Kidney capillary endothelial cell (primary cell): ENCODE data around the gene FSD1L.
"Not testable (repeated sequence)": the region's sequence is repeated elsewhere in the genome, so short reads cannot be mapped to it uniquely, and the experiment has no call there.

Experiments
- DNase-seq: peaks from one replicate; pipeline ENCODE4 v3.0.0-alpha.2; 2018; ENCODE audit warnings: low spot score

FSD1L gene

GRCh38 chr9:105484226-105484625, 36.4 kb downstream of the FSD1L start:
- DNase-seq: no peak

GRCh38 chr9:105485131-105485530, 37.3 kb downstream of the FSD1L start:
- DNase-seq: no peak

DNA sequence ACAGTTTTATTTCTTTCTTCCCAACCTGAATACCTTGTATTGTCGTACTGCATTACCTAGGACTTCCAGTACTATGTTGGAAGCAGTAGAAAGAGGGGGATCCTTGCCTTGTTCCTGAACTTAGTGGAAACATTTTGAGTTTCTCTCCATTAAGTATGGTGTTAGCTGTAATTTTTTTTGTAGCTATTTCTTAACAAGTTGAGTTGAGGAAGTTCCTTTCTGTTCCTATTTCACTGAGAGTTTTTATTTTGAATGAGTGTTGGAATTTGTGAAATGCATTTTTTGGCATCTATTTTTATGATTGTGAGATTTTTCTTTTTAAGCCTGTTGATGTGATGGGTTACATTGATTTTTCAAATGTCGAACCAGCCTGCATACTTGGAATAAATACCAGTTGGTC, 49.0 kb downstream of the FSD1L start:
- DNase-seq: no peak

DNA sequence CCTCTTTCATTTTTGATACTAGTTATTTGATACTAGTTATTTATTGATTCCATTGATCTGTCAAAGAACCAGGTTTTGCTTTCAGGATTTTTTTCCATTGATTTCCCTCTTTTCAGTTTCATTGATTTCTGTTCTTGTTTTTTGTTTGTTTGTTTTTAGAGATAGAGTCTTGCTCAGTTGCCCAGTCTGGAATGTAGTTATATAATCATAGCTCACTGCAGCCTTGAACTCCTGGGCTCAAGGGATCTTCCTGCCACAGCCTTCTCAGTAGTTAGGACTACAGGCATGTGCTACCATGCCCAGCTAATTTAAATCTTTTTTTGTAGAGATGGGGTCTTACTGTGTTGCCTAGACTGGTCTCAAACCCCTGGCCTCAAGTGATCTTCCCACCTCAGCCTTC, 49.9 kb downstream of the FSD1L start:
- no peak for DNase-seq

- no peak for DNase-seq
Measured at GRCh38 chr9:105500108-105500766, 52.4 kb downstream of the FSD1L start.

DNA sequence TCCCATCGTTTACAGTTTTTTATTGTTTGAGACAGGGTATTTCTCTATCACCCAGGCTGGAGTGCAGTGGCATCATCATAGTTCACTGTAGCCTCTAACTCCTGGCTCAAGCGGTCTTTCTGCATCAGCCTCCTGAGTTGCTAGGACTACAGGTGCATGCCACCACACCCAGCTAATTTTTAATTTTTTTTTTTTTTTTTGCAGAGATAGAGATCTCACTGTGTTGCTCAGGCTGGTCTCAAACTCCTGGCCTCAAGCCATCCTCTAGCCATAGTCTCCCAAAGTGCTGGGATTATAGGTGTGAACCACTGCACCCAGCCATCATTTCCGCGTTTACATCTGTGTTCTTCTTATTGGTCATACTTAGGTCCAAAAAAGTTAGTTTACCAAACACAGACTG, 53.6 kb downstream of the FSD1L start:
- DNase-seq: no peak

GRCh38 chr9:105502276-105502675, 54.4 kb downstream of the FSD1L start:
- DNase-seq: no peak

- no peak for DNase-seq
Measured at GRCh38 chr9:105503881-105504280, 56.0 kb downstream of the FSD1L start.

GRCh38 chr9:105507096-105507790, 59.4 kb downstream of the FSD1L start:
- DNase-seq: no peak

GRCh38 chr9:105508530-105508929, 60.7 kb downstream of the FSD1L start:
- DNase-seq: no peak

- DNase-seq: peak; percentile 7
Measured at GRCh38 chr9:105510024-105510423, 62.2 kb downstream of the FSD1L start.

DNA sequence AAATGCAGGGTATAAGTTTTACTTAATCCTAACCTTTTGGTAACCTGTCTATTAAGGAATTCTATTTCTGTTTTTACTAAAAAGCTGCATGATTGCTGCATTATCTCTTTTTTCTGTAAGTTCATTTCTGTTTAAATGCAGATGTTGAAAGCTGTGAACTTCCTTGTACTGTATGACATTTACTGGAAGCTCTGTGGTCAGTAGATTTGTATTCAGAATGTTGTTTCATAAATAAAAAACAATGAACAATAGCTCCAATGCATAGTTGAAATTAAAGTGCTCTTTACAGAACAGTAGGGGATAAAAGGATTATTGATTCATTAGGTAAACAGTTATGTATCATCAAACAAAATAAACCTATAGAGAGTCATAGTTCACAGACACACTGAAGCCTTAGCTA, 63.6 kb downstream of the FSD1L start:
- no peak for DNase-seq

GRCh38 chr9:105515811-105516413, 68.1 kb downstream of the FSD1L start:
- DNase-seq: no peak

DNA sequence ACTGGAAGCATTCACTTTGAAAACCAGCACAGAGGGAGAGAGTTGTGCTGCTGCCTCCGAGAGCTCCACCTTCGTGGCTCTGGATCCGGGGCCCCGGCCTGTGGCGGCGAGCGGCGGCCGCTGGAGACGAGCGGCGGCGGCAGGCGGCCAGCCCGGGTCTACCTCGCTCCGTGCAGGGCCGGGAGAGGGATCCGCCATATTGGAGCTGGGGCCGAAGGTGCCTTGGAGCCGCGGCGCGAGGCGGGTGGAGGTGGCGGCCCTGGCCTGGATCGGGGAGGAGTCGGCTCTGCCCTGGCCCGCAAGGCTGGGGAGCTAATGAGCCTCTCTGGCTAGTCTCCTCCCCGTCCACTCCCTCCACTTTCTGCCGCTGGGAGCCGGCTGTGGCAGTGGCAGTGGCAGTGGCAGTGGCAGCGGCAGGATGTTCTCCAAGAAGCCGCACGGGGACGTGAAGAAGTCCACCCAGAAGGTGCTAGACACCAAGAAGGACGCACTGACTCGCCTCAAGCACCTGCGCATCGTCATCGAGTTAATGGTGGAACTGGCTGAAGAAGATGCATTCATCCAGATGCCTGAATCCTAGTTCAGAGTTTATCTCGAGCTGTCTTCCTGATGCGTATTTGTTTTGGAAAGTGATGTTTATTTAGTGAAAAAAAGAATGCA, 72.0 kb downstream of the FSD1L start:
- not testable (repeated sequence) for DNase-seq

DNA sequence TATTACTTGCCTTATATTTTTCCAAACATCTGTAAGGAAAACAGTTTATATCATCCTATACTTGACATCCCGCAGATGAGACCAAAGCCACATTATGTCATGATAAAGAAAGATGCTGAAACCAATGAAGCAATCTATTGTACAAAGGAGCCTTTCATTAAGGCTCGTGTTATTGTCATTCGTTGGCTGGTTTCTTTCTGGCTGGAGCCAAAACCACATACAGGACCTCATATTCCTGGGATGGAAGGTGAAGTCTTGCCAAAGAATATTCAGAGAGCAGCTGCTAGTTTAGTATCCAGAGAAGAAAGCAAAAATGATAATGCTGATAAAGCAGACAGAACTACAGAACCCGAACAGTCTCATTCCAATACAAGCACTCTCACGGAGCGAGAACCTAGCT, 73.2 kb downstream of the FSD1L start:
- DNase-seq: not testable (repeated sequence)

DNA sequence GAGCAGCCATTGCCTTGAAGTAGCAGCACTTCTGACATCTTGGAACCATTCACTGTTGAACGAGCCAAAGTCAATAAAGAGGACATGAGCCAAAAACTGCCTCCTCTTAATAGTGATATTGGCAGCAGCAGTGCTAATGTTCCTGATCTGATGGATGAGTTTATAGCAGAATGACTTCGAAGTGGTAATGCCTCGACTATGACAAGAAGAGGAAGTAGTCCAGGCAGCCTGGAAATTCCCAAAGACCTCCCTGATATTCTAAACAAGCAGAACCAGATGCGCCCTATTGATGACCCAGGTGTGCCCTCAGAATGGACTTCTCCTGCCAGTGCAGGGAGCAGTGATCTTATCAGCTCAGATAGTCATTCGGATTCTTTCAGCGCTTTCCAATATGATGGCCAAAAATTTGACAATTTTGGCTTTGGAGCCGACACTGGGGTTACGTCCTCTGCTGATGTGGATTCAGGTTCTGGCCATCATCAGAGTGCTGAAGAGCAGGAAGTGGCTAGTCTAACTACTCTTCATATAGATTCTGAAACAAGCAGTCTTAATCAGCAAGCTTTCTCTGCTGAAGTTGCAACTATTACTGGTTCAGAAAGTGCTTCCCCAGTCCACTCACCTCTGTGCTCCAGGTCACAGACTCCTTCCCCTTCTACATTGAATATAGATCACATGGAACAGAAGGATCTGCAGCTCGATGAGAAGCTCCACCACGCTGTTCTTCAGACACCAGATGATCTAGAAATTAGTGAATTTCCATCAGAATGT, 75.0 kb downstream of the FSD1L start:
- DNase-seq: not testable (repeated sequence)

GRCh38 chr9:105531530-105531929, 83.7 kb downstream of the FSD1L start:
- DNase-seq: no peak

- no peak for DNase-seq
Measured at GRCh38 chr9:105535920-105536668, 88.3 kb downstream of the FSD1L start.

GRCh38 chr9:105539452-105539851, 91.6 kb downstream of the FSD1L start:
- no peak for DNase-seq

GRCh38 chr9:105541838-105542237, 94.0 kb downstream of the FSD1L start:
- DNase-seq: no peak

GRCh38 chr9:105554042-105554441, 106.2 kb downstream of the FSD1L start:
- DNase-seq: no peak
